ENCODE results near the gene SLC35D1. TPM values are rescaled to one million over a fixed set of nuclear protein-coding genes. Genes with fewer than 3 reads are reported as not detected.

SLC35D1 gene
- total and polyA plus RNA-seq, 10 of the 15 experiments (the other 5 are each of a cell fraction or from before 2014, with no cell fraction given) = 2.9 to 12.4 (median 8.6) TPM

- TF ChIP-seq BCL3 (IDR thresholded peaks at IDR 0.05; ENCODE audit: borderline replicate concordance, insufficient read depth, low read depth, low read length, poor library complexity, severe bottlenecking) = no peak
- TF ChIP-seq PRDM15 (CRISPR knock-in tag; IDR thresholded peaks at IDR 0.05) = no peak
- TF ChIP-seq YBX1 (IDR thresholded peaks at IDR 0.05) = no peak
- TF ChIP-seq RCOR1 (conservative IDR thresholded peaks at IDR 0.05; ENCODE audit: low read depth, low read length) = no peak
Measured at GRCh38 chr1:67020765-67021164, 33.2 kb downstream of the SLC35D1 start (continued).

- no TSS peak for BruUV-seq (replicated peaks)
- H3K9ac ChIP-seq (ENCODE audit: control insufficient read depth, insufficient read depth, low read length) = no peak overlapping the region
- H4K20me1 ChIP-seq (ENCODE audit: control insufficient read depth, insufficient read depth) = no peaks in the 10 kb centered on the region
- RAD21 ChIA-PET (ENCODE audit: unreplicated experiment) = interaction anchor here (0.7 to 0.9 kb wide), 2 partner anchors 24 to 27 kb away, joined by 3 read pairs; no protein-coding TSS in a partner anchor
- H3K27me3 ChIP-seq (replicated peaks in 1 of 2; ENCODE audit: control insufficient read depth in 2 of 2, insufficient read depth in 2 of 2, low read length in 1 of 2) = no peaks in the 10 kb centered on the region
- H3K4me1 ChIP-seq (ENCODE audit: control insufficient read depth, insufficient read depth, low read length) = no peaks in the 10 kb centered on the region
- H3K79me2 ChIP-seq (ENCODE audit: control insufficient read depth, insufficient read depth, low read length) = no peaks in the 10 kb centered on the region
- SMC1A ChIA-PET (ENCODE audit: uncharacterized antibody, unreplicated experiment) = interaction anchor here (0.8 to 1.8 kb wide), 7 partner anchors 8 to 274 kb away, joined by 3 to 7 read pairs (median 4); partner anchors contain the start of gene IL23R
- H3K36me3 ChIP-seq (ENCODE audit: control insufficient read depth in 2 of 2, insufficient read depth in 2 of 2, low read length in 1 of 2) = peaks cover 0 to 4% of the 10 kb centered on the region in 2 experiments; a peak in 2 of 4 replicates
- POLR2A ChIA-PET = interaction anchor here (1.4 kb wide), 1 partner anchor 34 kb away, joined by 4 read pairs; no protein-coding TSS in a partner anchor
- ATAC-seq (no peak), FAIRE-seq (no peak), DNase-seq (ENCODE audit: low read depth, low spot score) (no peak)
- 98% methylated on average over 2 of the region's 2 CpGs for WGBS (ENCODE audit: insufficient coverage, insufficient replicate concordance, low lambda C conversion rate, missing lambda C conversion rate)
- no peak overlapping the region for H3K4me2 ChIP-seq (ENCODE audit: control insufficient read depth, insufficient read depth)
- no peak overlapping the region for H3K27ac ChIP-seq (ENCODE audit: control insufficient read depth, insufficient read depth)
- no peak overlapping the region for H2AFZ ChIP-seq (ENCODE audit: control insufficient read depth, low read depth, low read length)
- no peak for TF ChIP-seq RFX5 (IDR thresholded peaks at IDR 0.05; ENCODE audit: low read depth, low read length)
- CTCF ChIA-PET = interaction anchor here (0.9 to 1.6 kb wide), 4 partner anchors 10 to 34 kb away, joined by 3 read pairs; partner anchors contain the start of gene SLC35D1
- intact Hi-C loops (cut with micrococcal nuclease; ENCODE audit: unreplicated experiment) (no loop called here), in situ Hi-C loops (cut with MboI) (no loop called here)
- H3K9me3 ChIP-seq (replicated peaks; ENCODE audit: control insufficient read depth, insufficient read depth, low read length) = no peaks in the 10 kb centered on the region
- H3K4me3 ChIP-seq = no peak overlapping the region
Measured at GRCh38 chr1:67020304-67020703, 33.6 kb downstream of the SLC35D1 start.
